ENCODE data around the gene TTLL8. TPM values are rescaled to one million over a fixed set of nuclear protein-coding genes. Genes with fewer than 3 reads are reported as not detected.

The TTLL8 gene
- total and polyA plus RNA-seq, 9 donors = not detected

- Histone ChIP-seq H3K4me3 (no peak overlapping the region), H3K4me1 (ENCODE audit: insufficient read depth) (no peaks in the 10 kb centered on the region), H3K9me3 (no peaks in the 10 kb centered on the region), H3K36me3 (no peaks in the 10 kb centered on the region), H3K27me3 (no peaks in the 10 kb centered on the region), H3K27ac (no peak overlapping the region)
- TF ChIP-seq, protein P1, sequence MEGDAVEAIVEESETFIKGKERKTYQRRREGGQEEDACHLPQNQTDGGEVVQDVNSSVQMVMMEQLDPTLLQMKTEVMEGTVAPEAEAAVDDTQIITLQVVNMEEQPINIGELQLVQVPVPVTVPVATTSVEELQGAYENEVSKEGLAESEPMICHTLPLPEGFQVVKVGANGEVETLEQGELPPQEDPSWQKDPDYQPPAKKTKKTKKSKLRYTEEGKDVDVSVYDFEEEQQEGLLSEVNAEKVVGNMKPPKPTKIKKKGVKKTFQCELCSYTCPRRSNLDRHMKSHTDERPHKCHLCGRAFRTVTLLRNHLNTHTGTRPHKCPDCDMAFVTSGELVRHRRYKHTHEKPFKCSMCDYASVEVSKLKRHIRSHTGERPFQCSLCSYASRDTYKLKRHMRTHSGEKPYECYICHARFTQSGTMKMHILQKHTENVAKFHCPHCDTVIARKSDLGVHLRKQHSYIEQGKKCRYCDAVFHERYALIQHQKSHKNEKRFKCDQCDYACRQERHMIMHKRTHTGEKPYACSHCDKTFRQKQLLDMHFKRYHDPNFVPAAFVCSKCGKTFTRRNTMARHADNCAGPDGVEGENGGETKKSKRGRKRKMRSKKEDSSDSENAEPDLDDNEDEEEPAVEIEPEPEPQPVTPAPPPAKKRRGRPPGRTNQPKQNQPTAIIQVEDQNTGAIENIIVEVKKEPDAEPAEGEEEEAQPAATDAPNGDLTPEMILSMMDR (IDR thresholded peaks at IDR 0.05) = no peak
- TF ChIP-seq POLR2A (IDR thresholded peaks at IDR 0.05) (no peak), EP300 (IDR thresholded peaks at IDR 0.05) (no peak)
- no peak for DNase-seq
- intact Hi-C loops (cut with DNase I) = no loop called here
- 68 to 72% (median 71%) methylated on average over 14 of the region's 14 CpGs for WGBS, 3 donors
Observed at GRCh38 chr22:50022171-50022819, 35.8 kb downstream of the TTLL8 start.

DNA sequence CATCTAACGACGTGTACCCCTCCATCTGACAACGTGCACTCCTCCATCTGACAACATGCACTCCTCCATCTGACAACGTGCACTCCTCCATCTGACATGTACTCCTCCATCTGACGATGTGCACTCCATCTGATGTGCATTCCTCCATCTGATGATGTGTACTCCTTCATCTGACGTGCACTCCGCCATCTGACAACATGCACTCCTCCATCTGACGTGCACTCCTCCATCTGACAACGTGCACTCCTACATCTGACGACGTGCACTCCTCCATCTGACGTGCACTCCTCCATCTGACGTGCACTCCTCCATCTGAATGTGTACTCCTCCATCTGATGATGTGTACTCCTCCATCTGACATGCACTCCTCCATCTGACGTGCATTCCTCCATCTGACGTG, 37.5 kb downstream of the TTLL8 start:
- Histone ChIP-seq H3K9me3 (no peaks in the 10 kb centered on the region), H3K4me1 (ENCODE audit: insufficient read depth) (no peaks in the 10 kb centered on the region), H3K27me3 (no peaks in the 10 kb centered on the region), H3K27ac (no peak overlapping the region), H3K4me3 (no peak overlapping the region), H3K36me3 (no peaks in the 10 kb centered on the region)
- WGBS, 3 donors = 84 to 88% (median 86%) methylated on average over 15 of the region's 15 CpGs
- TF ChIP-seq POLR2A (IDR thresholded peaks at IDR 0.05) = no peak
- no peak for TF ChIP-seq EP300 (IDR thresholded peaks at IDR 0.05)
- TF ChIP-seq, protein P1 (IDR thresholded peaks at IDR 0.05) = no peak
- DNase-seq = no peak
- intact Hi-C loops (cut with DNase I) = no loop called here

- Histone ChIP-seq H3K27me3 (no peaks in the 10 kb centered on the region), H3K36me3 (no peaks in the 10 kb centered on the region), H3K4me1 (ENCODE audit: insufficient read depth) (peaks cover 2% of the 10 kb centered on the region), H3K4me3 (no peak overlapping the region), H3K27ac (no peak overlapping the region), H3K9me3 (no peaks in the 10 kb centered on the region)
- DNase-seq = no peak
- TF ChIP-seq POLR2A (IDR thresholded peaks at IDR 0.05) (no peak), EP300 (IDR thresholded peaks at IDR 0.05) (no peak)
- TF ChIP-seq, protein P1 (IDR thresholded peaks at IDR 0.05) = no peak
- 60 to 73% (median 64%) methylated on average over 3 of the region's 3 CpGs for WGBS, 3 donors
- intact Hi-C loops (cut with DNase I) = no loop called here
Observed at GRCh38 chr22:50019316-50019715, 38.8 kb downstream of the TTLL8 start.

- no peak for TF ChIP-seq EP300 (IDR thresholded peaks at IDR 0.05)
- TF ChIP-seq, protein P1 (IDR thresholded peaks at IDR 0.05) = no peak
- no peak for TF ChIP-seq POLR2A (IDR thresholded peaks at IDR 0.05)
- Histone ChIP-seq H3K9me3 (no peaks in the 10 kb centered on the region), H3K4me3 (no peak overlapping the region), H3K4me1 (ENCODE audit: insufficient read depth) (peaks cover 2% of the 10 kb centered on the region), H3K36me3 (no peaks in the 10 kb centered on the region), H3K27me3 (peaks cover 3% of the 10 kb centered on the region), H3K27ac (no peak overlapping the region)
- intact Hi-C loops (cut with DNase I) = no loop called here
- DNase-seq = no peak
- WGBS, 3 donors = 61 to 70% (median 65%) methylated on average over 11 of the region's 11 CpGs
Observed at GRCh38 chr22:50018608-50019285, 39.4 kb downstream of the TTLL8 start.
